Hepatocyte (in vitro differentiated cells): ENCODE measurements around the gene ZNF441. TPM values are rescaled to one million over a fixed set of nuclear protein-coding genes. Genes with fewer than 3 reads are reported as not detected.

Experiments
- DNase-seq: peaks from one replicate; pipeline ENCODE4 v3.0.0-alpha.2; 2016; ENCODE audit warnings: low spot score
- H2AFZ ChIP-seq: fragments of 200-600 bp; sonication (generic); 2 replicates; pipeline ENCODE4 v1.6.0; 2016; ENCODE audit warnings: antibody characterized with exemption, mild to moderate bottlenecking
- H3K27ac ChIP-seq: fragments of 200-600 bp; sonication (generic); 2 replicates; pipeline ENCODE4 v1.5.1; 2016; ENCODE audit warnings: mild to moderate bottlenecking
- H3K27me3 ChIP-seq: fragments of 200-600 bp; sonication (generic); 2 replicates; pipeline ENCODE4 v1.6.1; 2016
- H3K36me3 ChIP-seq: fragments of 200-600 bp; sonication (generic); replicated peaks from 2 replicates; pipeline ENCODE4 v1.5.1; 2016; ENCODE audit warnings: low read depth; ENCODE audit not compliant: insufficient read depth
- H3K4me1 ChIP-seq: fragments of 200-600 bp; sonication (generic); 2 replicates; pipeline ENCODE4 v1.5.1; 2016; ENCODE audit warnings: mild to moderate bottlenecking, moderate library complexity; ENCODE audit not compliant: insufficient read depth
- H3K4me2 ChIP-seq: fragments of 200-600 bp; sonication (generic); 2 replicates; pipeline ENCODE4 v1.6.0; 2016
- H3K4me3 ChIP-seq: fragments of 200-600 bp; sonication (generic); 2 replicates; pipeline ENCODE4 v1.5.1; 2016; ENCODE audit warnings: mild to moderate bottlenecking
- H3K79me2 ChIP-seq: fragments of 200-600 bp; sonication (generic); 2 replicates; pipeline ENCODE4 v1.6.0; 2017; ENCODE audit warnings: mild to moderate bottlenecking
- H3K9me2 ChIP-seq: fragments of 200-600 bp; sonication (generic); replicated peaks from 2 replicates; pipeline ENCODE4 v1.6.0; 2017; ENCODE audit warnings: mild to moderate bottlenecking; ENCODE audit not compliant: insufficient read depth
- H3K9me3 ChIP-seq: fragments of 200-600 bp; sonication (generic); 2 replicates; pipeline ENCODE4 v1.5.1; 2016; ENCODE audit warnings: low read depth, mild to moderate bottlenecking
- H4K20me1 ChIP-seq: fragments of 200-600 bp; sonication (generic); 2 replicates; pipeline ENCODE4 v1.6.0; 2016; ENCODE audit warnings: mild to moderate bottlenecking; ENCODE audit not compliant: insufficient read depth, poor library complexity, severe bottlenecking
- CTCF ChIP-seq: fragments of 200-600 bp; sonication (generic); IDR thresholded peaks from 2 replicates; pipeline ENCODE4 v1.5.1; 2016; ENCODE audit warnings: antibody characterized with exemption, mild to moderate bottlenecking; ENCODE audit not compliant: poor library complexity
- EZH2 ChIP-seq: fragments of 200-600 bp; sonication (generic); IDR thresholded peaks from 2 replicates; pipeline ENCODE4 v1.6.1; 2016; ENCODE audit warnings: antibody characterized with exemption, mild to moderate bottlenecking, borderline replicate concordance
- EZH2phosphoT487 ChIP-seq: fragments of 200-600 bp; sonication (generic); IDR thresholded peaks from one replicate; pipeline ENCODE4 v1.6.1; 2018; ENCODE audit warnings: antibody characterized with exemption, mild to moderate bottlenecking, low read depth, moderate library complexity; ENCODE audit not compliant: unreplicated experiment, severe bottlenecking
- WGBS: methylation state at CpG from one replicate; pipeline ENCODE4 v1.1.6; 2016; ENCODE audit warnings: low lambda C conversion rate; ENCODE audit errors: missing lambda C conversion rate; 5-methylcytosine and 5-hydroxymethylcytosine counted together
- polyA plus RNA-seq: library from polyadenylated mRNA; unstranded; fragments of >200 nt; fragmentation: Nextera tagmentation; extraction: Ambion mirVana; gene quantifications from 2 replicates; pipeline ENCODE4 v1.2.1, GENCODE V29; 2016
- total RNA-seq: library from RNA; depleted of rRNA; stranded (reverse); fragments of >200 nt; gene quantifications from 2 replicates; pipeline ENCODE4 v1.2.3, GENCODE V29; 2014

Gene ZNF441
- total and polyA plus RNA-seq, 2 experiments from 2014 or later: 2.9 to 6.7 TPM

- DNase-seq: no peak
- Histone ChIP-seq H3K9me2 (no peaks in the 10 kb centered on the region), H3K4me2 (no peak overlapping the region), H3K79me2 (no peaks in the 10 kb centered on the region), H3K4me3 (no peak overlapping the region), H3K27ac (no peak overlapping the region), H3K36me3 (no peaks in the 10 kb centered on the region), H3K9me3 (peaks cover 6% of the 10 kb centered on the region), H2AFZ (no peak overlapping the region), H4K20me1 (no peaks in the 10 kb centered on the region), H3K27me3 (no peaks in the 10 kb centered on the region), H3K4me1 (no peaks in the 10 kb centered on the region)
- WGBS: 63% methylated on average over 1 of the region's 1 CpG
- TF ChIP-seq EZH2phosphoT487: no peak
- TF ChIP-seq EZH2: no peak
- TF ChIP-seq CTCF: no peak
Measured at GRCh38 chr19:11756965-11757364, 9.8 kb upstream of the ZNF441 start.

DNA sequence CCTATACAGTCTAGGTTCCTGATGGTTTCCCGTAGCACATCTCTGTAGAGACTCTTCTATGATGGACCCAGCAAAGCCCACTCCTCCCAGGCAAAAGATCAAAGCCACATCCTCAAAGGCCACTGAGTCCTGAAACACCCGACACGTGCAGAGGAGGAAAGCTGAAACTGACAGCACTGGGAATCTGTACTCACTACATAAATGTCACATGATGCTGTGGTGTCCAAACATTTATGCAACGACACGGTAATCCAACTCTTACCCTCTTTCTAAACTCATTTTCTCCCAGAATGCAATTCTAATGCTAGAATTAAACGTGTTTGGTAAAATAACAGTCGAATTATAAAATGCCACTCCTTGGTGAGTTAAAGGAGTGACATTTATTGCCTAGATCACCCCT is 7.0 kb upstream of the ZNF441 start:
- 77% methylated on average over 7 of the region's 7 CpGs for WGBS
- no peaks in the 10 kb centered on the region for H3K9me2 ChIP-seq
- H3K36me3 ChIP-seq: no peaks in the 10 kb centered on the region
- H3K4me2 ChIP-seq: no peak overlapping the region
- H3K27me3 ChIP-seq: no peaks in the 10 kb centered on the region
- no peaks in the 10 kb centered on the region for H3K79me2 ChIP-seq
- no peaks in the 10 kb centered on the region for H3K4me1 ChIP-seq
- TF ChIP-seq EZH2phosphoT487 (no peak), CTCF (no peak), EZH2 (no peak)
- H3K27ac ChIP-seq: no peak overlapping the region
- peaks cover 6% of the 10 kb centered on the region for H3K9me3 ChIP-seq
- no peak overlapping the region for H3K4me3 ChIP-seq
- DNase-seq: no peak
- no peak overlapping the region for H2AFZ ChIP-seq
- no peaks in the 10 kb centered on the region for H4K20me1 ChIP-seq

DNA sequence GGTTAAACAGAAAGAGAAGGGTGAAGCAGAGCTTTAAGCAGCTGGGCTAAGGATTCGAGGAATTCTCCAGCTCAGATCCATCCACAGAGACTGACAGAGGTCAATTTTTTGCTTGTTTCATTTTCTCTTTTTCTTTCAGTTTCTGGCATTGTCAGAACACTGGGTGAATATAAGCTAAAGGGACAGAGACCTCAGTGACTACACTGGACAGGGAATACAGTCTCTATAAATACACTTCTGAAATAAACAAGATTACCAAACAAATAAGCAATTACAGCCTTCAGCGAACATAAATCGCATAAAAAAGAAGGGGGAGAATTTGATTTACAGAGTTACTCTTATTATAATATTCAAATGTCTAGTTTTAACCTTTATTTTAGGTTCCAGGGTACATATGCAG is 3.7 kb upstream of the ZNF441 start:
- peaks cover 5% of the 10 kb centered on the region for H3K4me1 ChIP-seq
- no peak overlapping the region for H3K4me3 ChIP-seq
- no peaks in the 10 kb centered on the region for H3K9me2 ChIP-seq
- no peaks in the 10 kb centered on the region for H3K9me3 ChIP-seq
- no peak overlapping the region for H3K4me2 ChIP-seq
- TF ChIP-seq EZH2 (no peak), CTCF (no peak), EZH2phosphoT487 (no peak)
- H3K27ac ChIP-seq: no peak overlapping the region
- H3K27me3 ChIP-seq: no peaks in the 10 kb centered on the region
- WGBS: 75% methylated on average over 3 of the region's 3 CpGs
- no peak overlapping the region for H2AFZ ChIP-seq
- DNase-seq: no peak
- peaks cover 1% of the 10 kb centered on the region for H3K79me2 ChIP-seq
- H3K36me3 ChIP-seq: no peaks in the 10 kb centered on the region
- no peaks in the 10 kb centered on the region for H4K20me1 ChIP-seq

DNA sequence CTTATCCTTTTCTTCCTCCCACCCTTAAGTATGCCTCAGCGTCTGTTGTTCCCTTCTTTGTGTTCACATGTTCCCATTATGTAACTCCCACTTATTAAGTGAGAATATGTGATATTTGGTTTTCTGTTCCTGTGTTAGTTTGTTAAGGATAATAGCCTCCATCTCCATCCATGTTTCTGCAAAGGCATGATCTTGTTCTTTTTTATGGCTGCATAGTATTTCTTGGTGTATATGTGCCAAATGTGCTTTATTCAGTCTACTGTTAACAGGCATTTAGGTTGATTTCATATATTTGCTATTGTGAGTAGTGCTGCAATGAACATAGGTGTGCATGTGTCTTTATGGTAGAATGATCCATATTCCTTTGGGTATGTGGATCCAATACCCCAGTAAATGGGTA is 3.2 kb upstream of the ZNF441 start:
- Histone ChIP-seq H3K4me3 (no peak overlapping the region), H3K27ac (no peak overlapping the region), H3K4me1 (peaks cover 10% of the 10 kb centered on the region), H3K36me3 (no peaks in the 10 kb centered on the region), H3K4me2 (no peak overlapping the region), H3K79me2 (peaks cover 6% of the 10 kb centered on the region), H3K27me3 (no peaks in the 10 kb centered on the region), H2AFZ (no peak overlapping the region), H3K9me3 (no peaks in the 10 kb centered on the region), H4K20me1 (no peaks in the 10 kb centered on the region), H3K9me2 (no peaks in the 10 kb centered on the region)
- DNase-seq: no peak
- TF ChIP-seq EZH2phosphoT487 (no peak), CTCF (no peak), EZH2 (no peak)
- 89% methylated on average over 1 of the region's 1 CpG for WGBS
